A172 (cell line): ENCODE results near the gene TNIK. TPM values are rescaled to one million over a fixed set of nuclear protein-coding genes. Genes with fewer than 3 reads are reported as not detected.
A peak's percentile ranks its signal among the peaks of the same experiment; 100 is the strongest.

ENCODE experiments used
- DNase-seq: peaks from one replicate; pipeline ENCODE4 v3.0.0-alpha.2; 2015; ENCODE audit warnings: low spot score
- total RNA-seq: library from RNA; depleted of rRNA; stranded (reverse); fragments of >200 nt; shearing (Covaris generic); gene quantifications from 2 replicates; pipeline ENCODE4 v1.2.3, GENCODE V29; 2014

The TNIK gene
- total RNA-seq, 1 experiment from 2014 or later: 17.8 TPM

GRCh38 chr3:171283183-171283847, 176.9 kb downstream of the TNIK start:
- no peak for DNase-seq

- peak; percentile 49 for DNase-seq
Measured at GRCh38 chr3:171282041-171282440, 178.2 kb downstream of the TNIK start.

- DNase-seq: no peak
Measured at GRCh38 chr3:171281256-171281992, 178.8 kb downstream of the TNIK start.

GRCh38 chr3:171279972-171280371, 180.2 kb downstream of the TNIK start:
- no peak for DNase-seq

- DNase-seq: no peak
Measured at GRCh38 chr3:171278299-171278590, 182.0 kb downstream of the TNIK start.

GRCh38 chr3:171277456-171278298, 182.5 kb downstream of the TNIK start:
- no peak for DNase-seq

GRCh38 chr3:171276923-171277322, 183.3 kb downstream of the TNIK start:
- DNase-seq: no peak

- no peak for DNase-seq
Measured at GRCh38 chr3:171274222-171274621, 186.0 kb downstream of the TNIK start.

GRCh38 chr3:171270541-171270940, 189.7 kb downstream of the TNIK start:
- no peak for DNase-seq

- DNase-seq: no peak
Measured at GRCh38 chr3:171269542-171269941, 190.7 kb downstream of the TNIK start.

- DNase-seq: no peak
Measured at GRCh38 chr3:171268677-171269076, 191.5 kb downstream of the TNIK start.

- no peak for DNase-seq
Measured at GRCh38 chr3:171267104-171267503, 193.1 kb downstream of the TNIK start.

- DNase-seq: no peak
Measured at GRCh38 chr3:171266740-171267073, 193.5 kb downstream of the TNIK start.

- no peak for DNase-seq
Measured at GRCh38 chr3:171266034-171266739, 194.0 kb downstream of the TNIK start.

GRCh38 chr3:171264758-171265157, 195.4 kb downstream of the TNIK start:
- DNase-seq: no peak

GRCh38 chr3:171262431-171262830, 197.8 kb downstream of the TNIK start:
- DNase-seq: peak; percentile 16

GRCh38 chr3:171261487-171261886, 198.7 kb downstream of the TNIK start:
- DNase-seq: peak; percentile 75

GRCh38 chr3:171260899-171261298, 199.3 kb downstream of the TNIK start:
- DNase-seq: no peak

GRCh38 chr3:171260466-171260865, 199.7 kb downstream of the TNIK start:
- DNase-seq: no peak

GRCh38 chr3:171258316-171258715, 201.9 kb downstream of the TNIK start:
- peak; percentile 46 for DNase-seq

- peak; percentile 74 for DNase-seq
Measured at GRCh38 chr3:171257251-171258203, 202.7 kb downstream of the TNIK start.
